NCI-H187 treated with DMSO at 0.1 percent for 48 hours (cell line): ENCODE results near the gene OLIG3.

Source experiments
- DNase-seq: peaks from one replicate; lab custom pipeline; 2025; lab: John Stamatoyannopoulos, UW

Gene OLIG3

GRCh38 chr6:137467211-137467610 is 27.0 kb downstream of the OLIG3 start:
- no peak for DNase-seq

- DNase-seq: no peak
Measured at GRCh38 chr6:137465378-137466009, 28.7 kb downstream of the OLIG3 start.

- no peak for DNase-seq
Measured at GRCh38 chr6:137452333-137452894, 41.8 kb downstream of the OLIG3 start.

GRCh38 chr6:137443901-137444300 is 50.3 kb downstream of the OLIG3 start:
- no peak for DNase-seq
